ENCODE results near the gene PFDN1. TPM values are rescaled to one million over a fixed set of nuclear protein-coding genes. Genes with fewer than 3 reads are reported as not detected.

The PFDN1 gene
- total and polyA plus RNA-seq, 4 donors: 57.0 to 127 (median 95.8) TPM

DNA sequence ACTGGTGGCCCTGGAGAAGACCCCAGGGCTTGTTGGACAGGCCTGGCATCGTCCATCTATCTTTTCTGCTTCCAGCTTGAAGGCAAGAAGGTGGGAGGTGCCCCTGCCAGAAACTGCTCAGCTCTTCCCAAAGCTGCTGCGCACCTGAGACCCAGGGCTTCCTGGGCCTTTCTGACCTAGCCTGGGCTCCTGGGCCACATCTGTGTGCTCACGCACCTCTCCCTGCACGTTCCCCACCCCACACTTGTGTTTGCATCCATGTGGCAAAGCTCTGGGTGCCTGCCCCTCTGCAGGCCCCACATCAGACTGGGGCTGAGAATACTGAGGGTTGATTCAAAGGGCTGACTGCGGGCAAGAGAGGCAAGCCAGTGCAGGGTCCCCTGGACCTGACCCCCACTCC is 63.4 kb downstream of the PFDN1 start:
- H3K4me3 ChIP-seq (ENCODE audit: low read depth, low read length): no peak overlapping the region
- H3K9me3 ChIP-seq (ENCODE audit: control insufficient read depth, insufficient read depth, low read length): no peaks in the 10 kb centered on the region
- no peak overlapping the region for H3K27ac ChIP-seq (ENCODE audit: low read depth, low read length)
- H3K36me3 ChIP-seq (ENCODE audit: control insufficient read depth, insufficient read depth, low read length): peaks cover 4% of the 10 kb centered on the region
- 88% methylated on average over 5 of the region's 5 CpGs for WGBS (ENCODE audit: insufficient coverage)
- DNase-seq (ENCODE audit: low read depth in 4 of 6, low spot score in 6 of 6): no peak
- H3K4me1 ChIP-seq (ENCODE audit: control insufficient read depth, insufficient read depth, low read length): peaks cover 29% of the 10 kb centered on the region
- no peaks in the 10 kb centered on the region for H3K27me3 ChIP-seq (ENCODE audit: control insufficient read depth, insufficient read depth, low read length)

DNA sequence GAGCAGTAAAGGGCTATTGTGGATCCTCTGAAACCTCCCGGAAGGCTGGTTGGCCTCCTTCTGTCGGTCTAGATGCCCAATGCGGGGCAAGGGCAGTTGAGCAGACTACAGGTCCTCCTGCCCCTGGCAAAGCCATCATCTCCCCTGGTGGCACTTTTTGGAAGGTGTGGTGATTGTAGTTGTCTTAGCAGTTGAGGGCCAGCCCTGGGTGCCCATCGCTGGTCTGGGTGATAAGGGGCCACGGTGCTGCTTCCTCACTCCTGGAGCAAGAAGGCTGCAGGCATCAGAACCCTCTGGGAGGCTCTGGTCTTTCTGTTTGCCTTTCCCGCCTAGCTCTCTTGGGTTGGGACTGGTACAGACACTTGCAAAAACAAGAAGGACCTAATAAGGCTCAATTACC is 64.1 kb downstream of the PFDN1 start:
- DNase-seq (ENCODE audit: low read depth in 4 of 6, low spot score in 6 of 6): no peak
- no peaks in the 10 kb centered on the region for H3K27me3 ChIP-seq (ENCODE audit: control insufficient read depth, insufficient read depth, low read length)
- H3K27ac ChIP-seq (ENCODE audit: low read depth, low read length): no peak overlapping the region
- 94% methylated on average over 5 of the region's 6 CpGs for WGBS (ENCODE audit: insufficient coverage)
- peaks cover 22% of the 10 kb centered on the region for H3K4me1 ChIP-seq (ENCODE audit: control insufficient read depth, insufficient read depth, low read length)
- no peak overlapping the region for H3K4me3 ChIP-seq (ENCODE audit: low read depth, low read length)
- H3K9me3 ChIP-seq (ENCODE audit: control insufficient read depth, insufficient read depth, low read length): no peaks in the 10 kb centered on the region
- peaks cover 3% of the 10 kb centered on the region for H3K36me3 ChIP-seq (ENCODE audit: control insufficient read depth, insufficient read depth, low read length)

DNA sequence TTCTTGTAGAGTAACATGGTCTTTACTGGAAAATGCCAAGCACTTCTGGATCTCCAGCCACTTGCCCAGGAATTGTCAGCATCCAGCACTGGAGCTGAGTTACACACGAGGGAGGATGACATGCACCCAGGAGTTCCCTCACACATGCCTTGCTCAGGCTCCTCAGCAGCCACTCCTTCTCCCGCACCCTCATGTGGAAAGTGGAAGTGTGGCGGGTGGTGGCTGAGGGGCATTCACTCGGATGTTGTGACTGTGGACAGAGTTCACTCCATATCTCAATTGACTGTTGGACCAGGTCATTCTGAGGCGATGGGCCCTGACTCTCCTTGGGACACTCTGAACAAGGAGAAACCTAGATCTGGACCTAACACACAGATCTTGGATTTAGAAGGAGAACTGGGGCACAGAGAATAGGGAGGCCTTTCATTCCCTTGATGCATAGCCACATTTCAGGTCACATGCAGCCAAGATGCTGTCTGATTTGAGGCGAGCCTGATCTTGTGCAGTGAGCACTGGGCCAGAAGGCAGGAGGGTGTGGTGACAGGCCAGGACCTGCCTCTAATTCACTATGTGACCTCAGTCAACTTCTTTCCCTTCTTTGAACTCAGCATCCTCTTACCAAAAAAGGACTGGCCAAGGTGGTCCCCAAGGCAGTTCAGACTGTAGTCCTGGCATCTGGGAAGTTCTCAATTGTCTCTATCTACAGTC is 65.9 kb downstream of the PFDN1 start:
- no peaks in the 10 kb centered on the region for H3K9me3 ChIP-seq (ENCODE audit: control insufficient read depth, insufficient read depth, low read length)
- H3K4me1 ChIP-seq (ENCODE audit: control insufficient read depth, insufficient read depth, low read length): peaks cover 16% of the 10 kb centered on the region
- 96% methylated on average over 5 of the region's 6 CpGs for WGBS (ENCODE audit: insufficient coverage)
- no peak for DNase-seq (ENCODE audit: low read depth in 4 of 6, low spot score in 6 of 6)
- no peak overlapping the region for H3K27ac ChIP-seq (ENCODE audit: low read depth, low read length)
- H3K36me3 ChIP-seq (ENCODE audit: control insufficient read depth, insufficient read depth, low read length): no peaks in the 10 kb centered on the region
- H3K27me3 ChIP-seq (ENCODE audit: control insufficient read depth, insufficient read depth, low read length): no peaks in the 10 kb centered on the region
- H3K4me3 ChIP-seq (ENCODE audit: low read depth, low read length): no peak overlapping the region

DNA sequence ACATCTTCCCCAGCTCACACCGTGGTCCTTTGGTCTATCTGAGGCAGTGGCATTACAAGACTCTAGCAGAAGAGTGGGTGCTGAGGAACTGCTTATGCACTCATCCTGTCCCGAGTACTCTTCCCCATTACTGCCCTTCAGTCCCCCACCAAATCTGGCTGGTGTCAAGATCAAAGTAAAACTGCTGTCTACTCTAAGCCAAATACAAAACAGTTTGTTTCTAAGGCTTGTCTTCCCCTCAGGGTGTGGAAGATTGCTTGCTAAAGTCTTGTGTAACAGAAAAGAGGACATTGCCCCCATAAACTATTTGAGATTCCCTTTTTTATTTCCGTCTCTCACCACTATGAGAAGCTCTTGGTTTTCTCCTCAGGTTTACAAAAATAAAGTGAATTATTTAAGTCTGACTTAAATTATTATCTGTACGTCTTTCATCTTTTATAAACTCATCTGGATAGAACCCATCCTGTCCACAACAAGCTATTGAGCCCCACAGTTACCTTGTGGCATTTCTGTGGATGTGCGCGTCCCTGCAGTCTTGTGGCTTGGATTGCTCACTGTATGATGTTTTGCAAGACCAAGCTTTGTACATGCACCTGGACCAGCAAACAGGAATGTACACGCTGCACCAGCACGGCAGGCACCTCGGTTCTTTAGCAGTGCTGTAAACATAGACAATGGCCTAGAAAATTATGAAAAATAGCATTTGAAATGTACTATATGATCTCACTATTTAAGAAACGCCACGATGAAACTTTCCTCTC is 66.9 kb downstream of the PFDN1 start:
- DNase-seq (ENCODE audit: low read depth in 4 of 6, low spot score in 6 of 6): no peak
- no peak overlapping the region for H3K27ac ChIP-seq (ENCODE audit: low read depth, low read length)
- H3K4me3 ChIP-seq (ENCODE audit: low read depth, low read length): no peak overlapping the region
- no peaks in the 10 kb centered on the region for H3K9me3 ChIP-seq (ENCODE audit: control insufficient read depth, insufficient read depth, low read length)
- WGBS (ENCODE audit: insufficient coverage): 89% methylated on average over 5 of the region's 11 CpGs
- H3K36me3 ChIP-seq (ENCODE audit: control insufficient read depth, insufficient read depth, low read length): no peaks in the 10 kb centered on the region
- peaks cover 5% of the 10 kb centered on the region for H3K4me1 ChIP-seq (ENCODE audit: control insufficient read depth, insufficient read depth, low read length)
- no peaks in the 10 kb centered on the region for H3K27me3 ChIP-seq (ENCODE audit: control insufficient read depth, insufficient read depth, low read length)

DNA sequence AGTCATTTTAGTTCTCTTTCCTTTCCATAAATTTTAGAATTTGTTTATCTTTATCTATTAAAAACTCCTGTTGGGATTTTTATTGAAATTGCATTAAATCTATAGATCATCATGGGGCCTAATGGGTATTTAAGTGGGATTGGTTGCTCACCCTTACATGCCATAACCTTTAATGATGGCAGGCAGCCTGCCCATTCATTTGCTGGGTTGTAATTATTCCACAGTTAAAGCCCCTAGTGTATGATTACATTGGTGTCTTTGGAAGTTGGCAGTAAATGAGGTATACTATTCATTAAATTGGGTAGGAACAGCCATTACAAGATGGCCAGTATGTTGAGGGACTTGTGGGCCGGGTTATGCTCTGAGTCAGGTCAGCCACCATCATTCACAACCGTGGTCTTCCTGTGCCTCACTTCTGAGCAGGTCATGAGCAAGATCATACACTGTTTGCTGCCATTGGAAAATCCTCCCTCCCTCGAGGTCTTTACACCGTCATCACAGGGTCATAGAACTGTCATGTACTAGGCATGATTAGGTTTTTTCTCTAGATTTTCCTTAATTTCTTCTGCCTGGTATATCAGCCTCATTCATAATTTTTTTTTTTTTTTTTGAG is 68.4 kb downstream of the PFDN1 start:
- Histone ChIP-seq H3K9me3 (ENCODE audit: control insufficient read depth, insufficient read depth, low read length) (no peaks in the 10 kb centered on the region), H3K27ac (ENCODE audit: low read depth, low read length) (no peak overlapping the region), H3K36me3 (ENCODE audit: control insufficient read depth, insufficient read depth, low read length) (no peaks in the 10 kb centered on the region), H3K4me3 (ENCODE audit: low read depth, low read length) (no peak overlapping the region), H3K4me1 (ENCODE audit: control insufficient read depth, insufficient read depth, low read length) (no peaks in the 10 kb centered on the region), H3K27me3 (ENCODE audit: control insufficient read depth, insufficient read depth, low read length) (no peaks in the 10 kb centered on the region)
- DNase-seq (ENCODE audit: low read depth in 4 of 6, low spot score in 6 of 6): peak in 1 of 6 donors; percentile 77
- 80% methylated on average over 1 of the region's 4 CpGs for WGBS (ENCODE audit: insufficient coverage)

DNA sequence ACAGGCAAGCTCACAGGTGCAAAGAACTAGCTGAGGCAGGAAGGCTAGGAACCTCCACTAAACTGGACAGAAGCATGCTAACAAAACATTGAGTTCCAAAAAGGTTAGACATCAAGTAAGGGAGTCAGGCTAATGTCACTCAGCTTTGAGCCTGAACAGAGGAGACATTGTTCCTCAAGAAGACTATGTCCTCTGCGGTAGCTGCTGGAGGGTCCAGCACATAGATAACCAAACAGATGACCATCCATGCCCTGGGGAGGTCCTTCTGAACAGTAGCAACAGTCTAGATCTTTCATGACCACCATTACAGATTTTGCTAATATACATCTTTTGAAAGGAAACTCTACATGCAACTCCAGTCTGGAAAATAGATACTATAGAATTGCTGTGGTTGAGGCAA is 70.2 kb downstream of the PFDN1 start:
- 100% methylated on average over 1 of the region's 1 CpG for WGBS (ENCODE audit: insufficient coverage)
- no peak overlapping the region for H3K27ac ChIP-seq (ENCODE audit: low read depth, low read length)
- no peak for DNase-seq (ENCODE audit: low read depth in 4 of 6, low spot score in 6 of 6)
- no peaks in the 10 kb centered on the region for H3K9me3 ChIP-seq (ENCODE audit: control insufficient read depth, insufficient read depth, low read length)
- H3K27me3 ChIP-seq (ENCODE audit: control insufficient read depth, insufficient read depth, low read length): no peaks in the 10 kb centered on the region
- H3K4me1 ChIP-seq (ENCODE audit: control insufficient read depth, insufficient read depth, low read length): no peaks in the 10 kb centered on the region
- H3K36me3 ChIP-seq (ENCODE audit: control insufficient read depth, insufficient read depth, low read length): no peaks in the 10 kb centered on the region
- no peak overlapping the region for H3K4me3 ChIP-seq (ENCODE audit: low read depth, low read length)

DNA sequence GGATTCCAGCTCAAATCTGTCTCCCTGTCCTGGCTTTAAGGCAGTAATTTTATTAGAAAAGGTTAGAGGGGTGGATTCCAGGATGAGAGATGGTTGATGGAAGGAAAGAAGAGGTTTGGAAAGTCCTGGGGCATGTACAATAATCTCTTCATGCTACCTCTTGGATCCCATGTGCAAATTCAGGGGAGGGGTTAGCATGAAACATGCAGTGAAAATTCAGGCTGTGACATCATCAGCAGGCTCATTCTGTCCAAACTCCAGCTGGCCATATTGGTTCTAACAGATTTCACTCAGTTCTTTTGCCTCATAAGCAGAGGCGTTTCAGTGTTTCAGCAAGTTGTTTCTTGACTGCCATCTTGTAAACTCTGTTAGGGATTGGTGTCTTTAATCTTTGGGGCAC is 72.5 kb downstream of the PFDN1 start:
- Histone ChIP-seq H3K4me1 (ENCODE audit: control insufficient read depth, insufficient read depth, low read length) (no peaks in the 10 kb centered on the region), H3K9me3 (ENCODE audit: control insufficient read depth, insufficient read depth, low read length) (no peaks in the 10 kb centered on the region), H3K4me3 (ENCODE audit: low read depth, low read length) (no peak overlapping the region), H3K27me3 (ENCODE audit: control insufficient read depth, insufficient read depth, low read length) (no peaks in the 10 kb centered on the region), H3K36me3 (ENCODE audit: control insufficient read depth, insufficient read depth, low read length) (no peaks in the 10 kb centered on the region), H3K27ac (ENCODE audit: low read depth, low read length) (no peak overlapping the region)
- WGBS (ENCODE audit: insufficient coverage): no CpG with 5 or more reads among the region's 1 CpG
- no peak for DNase-seq (ENCODE audit: low read depth in 4 of 6, low spot score in 6 of 6)

DNA sequence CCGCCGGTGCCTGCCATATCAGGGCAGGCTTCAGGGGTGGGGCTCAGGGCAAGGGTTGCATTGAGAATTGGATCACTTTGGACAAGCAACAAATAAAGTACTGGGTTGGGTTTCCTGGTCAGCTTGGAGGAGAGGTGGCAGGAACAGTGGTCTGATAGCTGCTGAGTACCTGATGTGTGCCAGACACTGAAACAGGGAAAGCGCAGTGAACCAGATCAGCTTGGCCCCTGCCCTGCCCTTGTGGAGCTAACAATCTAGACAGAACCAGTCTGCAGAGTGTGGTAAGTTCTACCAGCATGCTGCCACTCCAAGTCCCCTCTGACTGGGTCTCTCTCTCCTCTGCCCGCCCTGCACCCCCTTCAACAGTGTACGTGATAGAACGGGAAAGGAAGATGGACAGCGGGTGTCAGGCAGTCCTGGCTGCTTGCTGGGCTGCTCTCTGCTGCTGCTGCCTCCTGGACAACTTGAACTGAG is 74.5 kb downstream of the PFDN1 start:
- DNase-seq (ENCODE audit: low read depth in 4 of 6, low spot score in 6 of 6): no peak
- H3K36me3 ChIP-seq (ENCODE audit: control insufficient read depth, insufficient read depth, low read length): no peaks in the 10 kb centered on the region
- no peaks in the 10 kb centered on the region for H3K9me3 ChIP-seq (ENCODE audit: control insufficient read depth, insufficient read depth, low read length)
- no peak overlapping the region for H3K27ac ChIP-seq (ENCODE audit: low read depth, low read length)
- H3K4me3 ChIP-seq (ENCODE audit: low read depth, low read length): no peak overlapping the region
- WGBS (ENCODE audit: insufficient coverage): 84% methylated on average over 6 of the region's 7 CpGs
- H3K4me1 ChIP-seq (ENCODE audit: control insufficient read depth, insufficient read depth, low read length): no peaks in the 10 kb centered on the region
- H3K27me3 ChIP-seq (ENCODE audit: control insufficient read depth, insufficient read depth, low read length): no peaks in the 10 kb centered on the region

DNA sequence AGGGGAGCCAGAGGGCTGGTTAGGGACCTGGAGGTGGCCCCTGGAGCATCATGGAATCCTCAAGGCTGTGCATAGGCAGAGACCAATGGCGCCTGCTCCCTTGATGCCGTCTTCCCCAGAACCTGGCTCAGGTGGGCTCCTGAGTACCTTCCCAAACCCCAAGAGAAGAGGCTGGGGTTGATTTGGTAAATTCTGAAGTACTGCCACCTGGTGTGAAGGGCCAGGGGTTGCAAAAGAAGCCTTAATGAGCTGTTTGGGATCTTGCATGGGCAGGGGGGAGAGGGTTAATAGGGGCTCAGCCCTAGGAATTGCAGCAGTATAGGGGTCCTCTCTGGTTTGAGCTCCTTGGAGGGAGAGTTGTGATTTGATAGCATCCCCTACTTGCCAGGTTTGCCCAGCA is 75.9 kb downstream of the PFDN1 start:
- 100% methylated on average over 2 of the region's 2 CpGs for WGBS (ENCODE audit: insufficient coverage)
- Histone ChIP-seq H3K9me3 (ENCODE audit: control insufficient read depth, insufficient read depth, low read length) (no peaks in the 10 kb centered on the region), H3K4me3 (ENCODE audit: low read depth, low read length) (no peak overlapping the region), H3K4me1 (ENCODE audit: control insufficient read depth, insufficient read depth, low read length) (no peaks in the 10 kb centered on the region), H3K36me3 (ENCODE audit: control insufficient read depth, insufficient read depth, low read length) (no peaks in the 10 kb centered on the region), H3K27ac (ENCODE audit: low read depth, low read length) (no peak overlapping the region), H3K27me3 (ENCODE audit: control insufficient read depth, insufficient read depth, low read length) (no peaks in the 10 kb centered on the region)
- no peak for DNase-seq (ENCODE audit: low read depth in 4 of 6, low spot score in 6 of 6)
